HCT116 (cell line): ENCODE measurements around the gene SYNDIG1.

Source experiments
- CTCF ChIP-seq, 3 experiments: fragments of 200-600 bp in 1 of 3; sonication (generic) in 1 of 3; IDR thresholded peaks in 2 of 3; conservative IDR thresholded peaks in 1 of 3; 2 replicates each; pipeline ENCODE4 v1.5.1; 2012 to 2017; ENCODE audit warnings: low read depth in 2 of 3, low read length in 2 of 3, antibody characterized with exemption in 1 of 3, borderline replicate concordance in 1 of 3, control low read depth in 1 of 3, mild to moderate bottlenecking in 1 of 3, mixed read lengths in 1 of 3, mixed run types in 1 of 3, moderate library complexity in 1 of 3; ENCODE audit not compliant: insufficient read depth in 1 of 3
- EZH2 ChIP-seq: fragments of 200-600 bp; sonication (generic); IDR thresholded peaks from 2 replicates; pipeline ENCODE4 v1.6.1; 2017; ENCODE audit warnings: antibody characterized with exemption, mixed run types
- EZH2phosphoT487 ChIP-seq: fragments of 200-600 bp; IDR thresholded peaks from 2 replicates; pipeline ENCODE4 v1.6.1; 2018; ENCODE audit warnings: antibody characterized with exemption, borderline replicate concordance
- POLR2A ChIP-seq: IDR thresholded peaks from 2 replicates; pipeline ENCODE4 v1.7.0; 2011; ENCODE audit warnings: borderline replicate concordance; ENCODE audit not compliant: insufficient read depth, insufficient read length; ENCODE audit errors: extremely low read depth
- POLR2AphosphoS5 ChIP-seq: IDR thresholded peaks from 2 replicates; pipeline ENCODE4 v1.6.1; 2011; ENCODE audit warnings: mild to moderate bottlenecking, low read depth, low read length, moderate library complexity
- RAD21 ChIP-seq: IDR thresholded peaks from 2 replicates; pipeline ENCODE4 v1.6.1; 2012; ENCODE audit warnings: low read depth, mild to moderate bottlenecking
- REST ChIP-seq: IDR thresholded peaks from 2 replicates; pipeline ENCODE4 v1.6.1; 2012; ENCODE audit warnings: low read depth
- SIN3A ChIP-seq: IDR thresholded peaks from 2 replicates; pipeline ENCODE4 v1.6.1; 2012; ENCODE audit warnings: low read depth
- YY1 ChIP-seq: IDR thresholded peaks from 2 replicates; pipeline ENCODE4 v1.6.1; 2011; ENCODE audit warnings: low read length, low read depth, moderate library complexity, mild to moderate bottlenecking; ENCODE audit not compliant: insufficient replicate concordance; ENCODE audit errors: extremely low read depth

GRCh38 chr20:24572140-24572539 lies 102.7 kb downstream of the SYNDIG1 start:
- TF ChIP-seq SIN3A (no peak), CTCF (IDR thresholded peaks at IDR 0.05 in 2 of 3, conservative IDR thresholded peaks at IDR 0.05 in 1 of 3; ENCODE audit: borderline replicate concordance in 1 of 3, insufficient read depth in 1 of 3, low read depth in 2 of 3, low read length in 2 of 3) (no peak), REST (no peak), YY1 (no peak), EZH2phosphoT487 (no peak), POLR2A (no peak), EZH2 (no peak), RAD21 (no peak), POLR2AphosphoS5 (no peak)
